Stomach (tissue), 9 donors: ENCODE measurements around the gene TPRG1L. TPM values are rescaled to one million over a fixed set of nuclear protein-coding genes. Genes with fewer than 3 reads are reported as not detected.

Experiments
- DNase-seq, 2 donors: peaks; one replicate each; pipeline versions ENCODE4 v3.0.0 to v3.0.0-alpha.2; 2013 to 2019
- H3K27ac ChIP-seq, 5 donors: fragments of 200-600 bp in 4 of 5; sonication (generic) in 4 of 5; one replicate each; pipeline ENCODE4 v1.5.1; 2013 to 2019; ENCODE audit warnings: mild to moderate bottlenecking in 1 of 5, moderate library complexity in 1 of 5
- H3K27me3 ChIP-seq, 3 donors: fragments of 200-600 bp; sonication (generic); one replicate each; pipeline ENCODE4 v1.5.1; 2017 to 2019; ENCODE audit warnings: mixed run types in 1 of 3
- H3K36me3 ChIP-seq, 4 donors: fragments of 200-600 bp; sonication (generic); 1 replicate in 3 of 4; 2 replicates in 1 of 4; pipeline ENCODE4 v1.5.1; 2016 to 2019
- H3K4me1 ChIP-seq, 4 donors: fragments of 200-600 bp; sonication (generic); one replicate each; pipeline ENCODE4 v1.5.1; 2016 to 2019
- H3K4me3 ChIP-seq, 4 donors: fragments of 200-600 bp; sonication (generic) in 3 of 4; one replicate each; pipeline ENCODE4 v1.5.1; 2016 to 2019; ENCODE audit warnings: mild to moderate bottlenecking in 1 of 4
- H3K9me3 ChIP-seq, 4 donors: fragments of 200-600 bp; sonication (generic); one replicate each; pipeline ENCODE4 v1.5.1; 2016 to 2019
- CTCF ChIP-seq, 7 experiments: fragments of 450-650 bp in 4 of 7; fragments of 200-600 bp in 3 of 7; sonication (generic) in 3 of 7; IDR thresholded peaks; one replicate each; pipeline ENCODE4 v1.5.1; 2016 to 2019; ENCODE audit warnings: antibody characterized with exemption in 7 of 7, control low read depth in 2 of 7, mild to moderate bottlenecking in 1 of 7
- EP300 ChIP-seq: sonication (generic); formaldehyde crosslinking; IDR thresholded peaks from one replicate; pipeline ENCODE4 v1.6.1; 2017; ENCODE audit warnings: antibody characterized with exemption
- POLR2A ChIP-seq, 4 donors: fragments of 450-650 bp; IDR thresholded peaks; one replicate each; pipeline ENCODE4 v1.6.1; 2016; ENCODE audit warnings: antibody characterized with exemption in 4 of 4, control low read depth in 2 of 4, mild to moderate bottlenecking in 1 of 4, moderate library complexity in 1 of 4
- POLR2AphosphoS5 ChIP-seq, 3 donors: sonication (generic); formaldehyde crosslinking; IDR thresholded peaks; one replicate each; pipeline ENCODE4 v1.6.1; 2016; ENCODE audit warnings: antibody characterized with exemption in 3 of 3
- WGBS, 5 donors: extraction: QIAGEN DNeasy Blood & Tissue Kit in 3 of 5; methylation state at CpG; one replicate each; pipeline versions ENCODE4 v1.1.5 to v1.1.7; 2013 to 2018; 5-methylcytosine and 5-hydroxymethylcytosine counted together
- intact Hi-C: fragments of 100-400 bp; cut with DNase I; formaldehyde crosslinking; loops from one replicate; pipeline ENCODE4 v1.15.1; 2023; ENCODE audit warnings: low total_unique reads
- polyA plus RNA-seq, 3 donors: library from polyadenylated mRNA; stranded (reverse); fragments of 200-250 nt; gene quantifications; one replicate each; pipeline ENCODE4 v1.2.3, GENCODE V29; 2013
- total RNA-seq, 5 donors: library from RNA; depleted of rRNA; stranded (reverse); fragments of >200 nt; gene quantifications; one replicate each; pipeline versions ENCODE4 v1.1.0 to v1.2.3, GENCODE V29; 2014 to 2016
- donor health status: healthy with polysubstance abuse.
- donor health status: Bipolar disorder and iron deficiency.
- donor health status: healthy.

Gene TPRG1L
- total and polyA plus RNA-seq, 8 donors, result 21.6 to 60.0 (median 30.4) TPM

- no peak overlapping the region for H3K27ac ChIP-seq
- TF ChIP-seq CTCF (IDR thresholded peaks at IDR 0.05) (no peak), POLR2AphosphoS5 (IDR thresholded peaks at IDR 0.05) (no peak), EP300 (no peak), POLR2A (IDR thresholded peaks at IDR 0.05) (no peak)
- H3K4me3 ChIP-seq, result no peak overlapping the region
- DNase-seq, result no peak
- intact Hi-C loops, result no loop called here
- peaks cover 20 to 27% (median 24%) of the 10 kb centered on the region in 4 donors for H3K4me1 ChIP-seq
- H3K36me3 ChIP-seq, result no peaks in the 10 kb centered on the region
- 79 to 96% (median 90%) methylated on average over 5 to 7 of the region's 7 CpGs for WGBS, 5 donors
- no peaks in the 10 kb centered on the region for H3K9me3 ChIP-seq
- peaks cover 3 to 85% (median 41%) of the 10 kb centered on the region in 3 donors for H3K27me3 ChIP-seq
These were observed 16.7 kb upstream of the TPRG1L start for GRCh38 chr1:3608154-3608553.

- H3K36me3 ChIP-seq, result no peaks in the 10 kb centered on the region
- intact Hi-C loops, result no loop called here
- no peak overlapping the region for H3K4me3 ChIP-seq
- 73 to 84% (median 78%) methylated on average over 9 to 22 of the region's 22 CpGs for WGBS, 5 donors
- no peak for DNase-seq
- peaks cover 21 to 27% (median 24%) of the 10 kb centered on the region in 4 donors for H3K4me1 ChIP-seq
- H3K27ac ChIP-seq, result no peak overlapping the region
- TF ChIP-seq POLR2A (IDR thresholded peaks at IDR 0.05) (no peak), EP300 (no peak), CTCF (IDR thresholded peaks at IDR 0.05) (no peak), POLR2AphosphoS5 (IDR thresholded peaks at IDR 0.05) (no peak)
- peaks cover 3 to 75% (median 41%) of the 10 kb centered on the region in 3 donors for H3K27me3 ChIP-seq
- no peaks in the 10 kb centered on the region for H3K9me3 ChIP-seq
These were observed 15.6 kb upstream of the TPRG1L start for GRCh38 chr1:3609016-3609768.

GRCh38 chr1:3609769-3610526, 14.9 kb upstream of the TPRG1L start:
- WGBS, 5 donors, result 57 to 77% (median 64%) methylated on average over 13 to 24 of the region's 24 CpGs
- peak overlapping the region in 1 of 4 donors; percentile 58 for H3K4me3 ChIP-seq
- intact Hi-C loops, result no loop called here
- DNase-seq, result no peak
- peaks cover 3 to 74% (median 41%) of the 10 kb centered on the region in 3 donors for H3K27me3 ChIP-seq
- peaks cover 21 to 27% (median 24%) of the 10 kb centered on the region in 4 donors for H3K4me1 ChIP-seq
- no peak for TF ChIP-seq EP300
- no peak for TF ChIP-seq POLR2AphosphoS5 (IDR thresholded peaks at IDR 0.05)
- no peak for TF ChIP-seq POLR2A (IDR thresholded peaks at IDR 0.05)
- TF ChIP-seq CTCF (IDR thresholded peaks at IDR 0.05), result no peak
- H3K27ac ChIP-seq, result no peak overlapping the region
- H3K36me3 ChIP-seq, result no peaks in the 10 kb centered on the region
- no peaks in the 10 kb centered on the region for H3K9me3 ChIP-seq

GRCh38 chr1:3610527-3611169, 14.2 kb upstream of the TPRG1L start:
- intact Hi-C loops, result no loop called here
- Histone ChIP-seq H3K36me3 (no peaks in the 10 kb centered on the region), H3K27ac (no peak overlapping the region), H3K4me1 (peaks cover 21 to 27% (median 24%) of the 10 kb centered on the region in 4 donors), H3K4me3 (peak overlapping the region; percentile 41 to 58 (median 50)), H3K27me3 (peaks cover 3 to 74% (median 41%) of the 10 kb centered on the region in 3 donors), H3K9me3 (no peaks in the 10 kb centered on the region)
- no peak for TF ChIP-seq EP300
- TF ChIP-seq POLR2A (IDR thresholded peaks at IDR 0.05), result no peak
- TF ChIP-seq POLR2AphosphoS5 (IDR thresholded peaks at IDR 0.05), result no peak
- no peak for TF ChIP-seq CTCF (IDR thresholded peaks at IDR 0.05)
- DNase-seq, result peak in 1 of 2 donors; percentile 79
- WGBS, 5 donors, result 2 to 5% (median 4%) methylated on average over 22 to 27 of the region's 27 CpGs
